Fibroblast of the aortic adventitia (primary cell): ENCODE measurements around the gene ZNF761. TPM values are rescaled to one million over a fixed set of nuclear protein-coding genes. Genes with fewer than 3 reads are reported as not detected.
A peak's percentile ranks its signal among the peaks of the same experiment; 100 is the strongest.
"Not testable (repeated sequence)": the region's sequence is repeated elsewhere in the genome, so short reads cannot be mapped to it uniquely, and the experiment has no call there.

Experiments used
- DNase-seq: peaks from one replicate; pipeline ENCODE4 v3.0.0-alpha.2; 2010; ENCODE audit warnings: low read depth
- H3K4me3 ChIP-seq: 2 replicates; pipeline ENCODE4 v1.5.1; 2011; ENCODE audit warnings: low read depth, mild to moderate bottlenecking, control low read depth, low read length, moderate library complexity
- total RNA-seq: library from RNA; depleted of rRNA; stranded (reverse); fragments of >200 nt; gene quantifications from 2 replicates; pipeline ENCODE4 v1.2.3, GENCODE V29; 2012; ENCODE audit warnings: low replicate concordance
- TF ChIP-seq, protein P1 (sequence below): IDR thresholded peaks from 2 replicates; pipeline ENCODE4 v1.5.1; 2011; ENCODE audit warnings: mild to moderate bottlenecking, low read length, control low read depth, inconsistent platforms; ENCODE audit not compliant: insufficient read depth

Gene ZNF761
- total RNA-seq, 1 donor: 10.8 TPM

DNA sequence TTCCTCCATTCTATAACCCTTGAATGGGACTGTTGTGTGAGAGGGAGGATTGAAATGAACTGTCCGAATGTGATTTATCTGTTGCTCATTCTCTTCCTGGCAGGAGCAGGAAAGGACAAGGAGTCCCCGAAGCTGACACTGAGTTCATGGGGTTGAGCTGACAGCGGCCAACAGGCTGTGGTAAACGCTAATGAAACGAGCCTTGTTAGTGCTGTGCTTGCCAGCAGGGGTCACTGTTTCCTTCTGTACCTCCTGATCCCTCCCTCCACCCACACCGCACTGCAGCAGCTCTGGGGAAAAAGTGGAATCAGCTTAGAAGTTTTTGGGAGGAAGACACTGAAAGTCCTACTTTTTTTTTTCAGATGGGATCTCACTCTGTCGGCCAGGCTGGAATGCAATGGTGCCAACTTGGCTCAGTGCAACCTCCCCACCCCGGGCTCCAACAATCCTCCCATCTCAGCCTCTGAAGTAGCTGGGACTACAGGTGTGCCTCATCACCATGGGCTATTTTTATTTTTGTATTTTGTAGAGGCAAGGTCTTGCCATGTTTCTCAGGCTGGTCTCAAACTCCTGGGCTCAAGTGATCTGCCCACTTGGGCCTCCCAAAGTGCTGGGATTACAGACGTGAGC is 6.7 kb upstream of the ZNF761 start:
- peak; percentile 68 for DNase-seq
- H3K4me3 ChIP-seq: no peak overlapping the region
- TF ChIP-seq, protein P1, sequence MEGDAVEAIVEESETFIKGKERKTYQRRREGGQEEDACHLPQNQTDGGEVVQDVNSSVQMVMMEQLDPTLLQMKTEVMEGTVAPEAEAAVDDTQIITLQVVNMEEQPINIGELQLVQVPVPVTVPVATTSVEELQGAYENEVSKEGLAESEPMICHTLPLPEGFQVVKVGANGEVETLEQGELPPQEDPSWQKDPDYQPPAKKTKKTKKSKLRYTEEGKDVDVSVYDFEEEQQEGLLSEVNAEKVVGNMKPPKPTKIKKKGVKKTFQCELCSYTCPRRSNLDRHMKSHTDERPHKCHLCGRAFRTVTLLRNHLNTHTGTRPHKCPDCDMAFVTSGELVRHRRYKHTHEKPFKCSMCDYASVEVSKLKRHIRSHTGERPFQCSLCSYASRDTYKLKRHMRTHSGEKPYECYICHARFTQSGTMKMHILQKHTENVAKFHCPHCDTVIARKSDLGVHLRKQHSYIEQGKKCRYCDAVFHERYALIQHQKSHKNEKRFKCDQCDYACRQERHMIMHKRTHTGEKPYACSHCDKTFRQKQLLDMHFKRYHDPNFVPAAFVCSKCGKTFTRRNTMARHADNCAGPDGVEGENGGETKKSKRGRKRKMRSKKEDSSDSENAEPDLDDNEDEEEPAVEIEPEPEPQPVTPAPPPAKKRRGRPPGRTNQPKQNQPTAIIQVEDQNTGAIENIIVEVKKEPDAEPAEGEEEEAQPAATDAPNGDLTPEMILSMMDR: peak; percentile 80

DNA sequence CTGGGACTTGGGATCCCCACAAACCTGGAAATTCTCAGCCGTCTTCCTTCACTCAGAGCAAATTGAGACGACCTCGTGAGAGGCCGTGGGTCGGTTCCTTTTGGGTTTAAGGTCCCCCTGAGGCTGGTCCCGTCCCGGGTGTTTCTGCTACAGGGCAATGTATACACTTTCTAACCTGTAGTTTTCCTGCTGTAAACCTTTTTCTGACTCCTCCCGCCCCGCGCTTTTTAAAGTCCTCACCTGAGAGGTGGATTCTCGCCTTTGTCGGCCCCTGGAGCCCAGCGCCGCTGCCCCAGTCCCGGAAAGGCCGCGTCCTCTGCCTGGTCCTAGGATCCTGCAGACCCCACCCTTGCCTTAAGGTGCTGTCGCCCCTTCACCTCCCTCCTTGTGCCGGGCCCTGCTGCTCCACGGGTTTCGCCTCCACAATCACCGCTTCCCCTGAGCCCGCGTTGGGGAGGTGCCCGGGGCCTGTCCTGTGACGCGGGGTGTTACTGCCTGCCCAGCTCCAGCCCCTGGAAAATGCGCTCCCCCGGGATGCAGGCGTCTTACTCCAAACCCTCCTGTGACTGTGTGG is 391 bp downstream of the ZNF761 start:
- TF ChIP-seq, protein P1: no peak
- H3K4me3 ChIP-seq: peak overlapping the region; percentile 90
- DNase-seq: peak; percentile 16

- H3K4me3 ChIP-seq: not testable (repeated sequence)
Observed at GRCh38 chr19:53443809-53444208, 12.0 kb downstream of the ZNF761 start.

GRCh38 chr19:53447196-53447595 is 15.4 kb downstream of the ZNF761 start:
- DNase-seq: not testable (repeated sequence)

More at GRCh38 chr19:53443809-53444208, 12.0 kb downstream of the ZNF761 start:
- not testable (repeated sequence) for DNase-seq

DNA sequence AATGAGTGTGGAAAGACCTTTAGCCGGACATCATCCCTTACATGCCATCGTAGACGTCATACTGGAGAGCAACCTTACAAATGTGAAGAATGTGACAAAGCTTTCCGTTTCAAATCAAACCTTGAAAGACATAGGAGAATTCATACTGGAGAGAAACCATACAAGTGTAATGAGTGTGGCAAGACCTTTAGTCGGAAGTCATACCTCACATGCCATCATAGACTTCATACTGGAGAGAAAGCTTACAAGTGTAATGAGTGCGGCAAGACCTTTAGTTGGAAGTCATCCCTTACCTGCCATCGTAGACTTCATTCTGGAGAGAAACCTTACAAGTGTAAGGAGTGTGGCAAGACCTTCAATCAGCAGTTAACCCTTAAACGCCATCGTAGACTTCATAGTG is 24.0 kb downstream of the ZNF761 start:
- TF ChIP-seq, protein P1: no peak
- DNase-seq: no peak
- H3K4me3 ChIP-seq: no peak overlapping the region

More at GRCh38 chr19:53447196-53447595, 15.4 kb downstream of the ZNF761 start:
- not testable (repeated sequence) for H3K4me3 ChIP-seq

- DNase-seq, H3K4me3 ChIP-seq: not testable (repeated sequence)
Observed at GRCh38 chr19:53460131-53460721, 28.4 kb downstream of the ZNF761 start.

- no peak for DNase-seq
- TF ChIP-seq, protein P1: no peak
- no peak overlapping the region for H3K4me3 ChIP-seq
Observed at GRCh38 chr19:53461866-53462265, 30.1 kb downstream of the ZNF761 start.

DNA sequence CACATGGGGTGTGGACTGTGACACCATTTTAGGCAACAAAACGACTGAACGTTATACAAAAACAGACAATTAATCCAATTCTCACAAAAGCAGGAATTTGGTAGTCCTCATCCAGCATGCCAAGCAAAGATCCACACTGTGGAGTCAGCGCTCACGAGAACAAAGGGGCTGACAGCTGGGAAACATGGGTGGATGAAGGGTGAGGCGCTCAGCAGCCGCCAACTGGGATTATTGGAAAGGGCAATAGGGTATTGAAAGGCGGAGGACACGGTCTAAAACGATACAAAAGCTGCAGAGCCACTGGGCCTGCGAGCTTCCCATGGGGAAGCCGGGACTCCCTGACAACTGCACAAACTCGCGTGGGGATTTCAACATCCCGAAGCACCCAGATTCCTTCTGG is 31.1 kb downstream of the ZNF761 start:
- no peak for DNase-seq
- TF ChIP-seq, protein P1: no peak

More for the DNA sequence above, 31.1 kb downstream of the ZNF761 start:
- H3K4me3 ChIP-seq: no peak overlapping the region
